Measurements from ENCODE around the gene SCNN1B.
A peak's percentile ranks its signal among the peaks of the same experiment; 100 is the strongest.

Gene SCNN1B

GRCh38 chr16:23270654-23271053 lies 31.4 kb upstream of the SCNN1B start:
- Histone ChIP-seq H3K4me1 (ENCODE audit: control insufficient read depth, low read depth, low read length) (no peaks in the 10 kb centered on the region), H3K9ac (ENCODE audit: low read length) (no peak overlapping the region), H3K4me3 (ENCODE audit: low read length) (no peak overlapping the region), H3K9me3 (ENCODE audit: control insufficient read depth, low read depth, low read length) (no peaks in the 10 kb centered on the region), H3K36me3 (ENCODE audit: control insufficient read depth, low read depth, low read length) (no peaks in the 10 kb centered on the region), H3K27me3 (ENCODE audit: control insufficient read depth, insufficient read depth, low read length) (no peaks in the 10 kb centered on the region), H3K27ac (ENCODE audit: low read length) (no peak overlapping the region)

- Histone ChIP-seq H3K9me3 (ENCODE audit: control insufficient read depth, low read depth, low read length) (no peaks in the 10 kb centered on the region), H3K27me3 (ENCODE audit: control insufficient read depth, insufficient read depth, low read length) (no peaks in the 10 kb centered on the region), H3K36me3 (ENCODE audit: control insufficient read depth, low read depth, low read length) (no peaks in the 10 kb centered on the region), H3K27ac (ENCODE audit: low read length) (no peak overlapping the region), H3K4me3 (ENCODE audit: low read length) (no peak overlapping the region), H3K9ac (ENCODE audit: low read length) (no peak overlapping the region), H3K4me1 (ENCODE audit: control insufficient read depth, low read depth, low read length) (peaks cover 7% of the 10 kb centered on the region)
These were observed 27.1 kb upstream of the SCNN1B start for GRCh38 chr16:23274968-23275367.

GRCh38 chr16:23276821-23277220 lies 25.3 kb upstream of the SCNN1B start:
- Histone ChIP-seq H3K9ac (ENCODE audit: low read length) (no peak overlapping the region), H3K4me1 (ENCODE audit: control insufficient read depth, low read depth, low read length) (peaks cover 7% of the 10 kb centered on the region), H3K27me3 (ENCODE audit: control insufficient read depth, insufficient read depth, low read length) (no peaks in the 10 kb centered on the region), H3K4me3 (ENCODE audit: low read length) (no peak overlapping the region), H3K36me3 (ENCODE audit: control insufficient read depth, low read depth, low read length) (no peaks in the 10 kb centered on the region), H3K27ac (ENCODE audit: low read length) (no peak overlapping the region), H3K9me3 (ENCODE audit: control insufficient read depth, low read depth, low read length) (no peaks in the 10 kb centered on the region)

GRCh38 chr16:23278031-23278430 lies 24.1 kb upstream of the SCNN1B start:
- no peaks in the 10 kb centered on the region for H3K36me3 ChIP-seq (ENCODE audit: control insufficient read depth, low read depth, low read length)
- H3K9ac ChIP-seq (ENCODE audit: low read length), result no peak overlapping the region
- peaks cover 7% of the 10 kb centered on the region for H3K4me1 ChIP-seq (ENCODE audit: control insufficient read depth, low read depth, low read length)
- H3K27ac ChIP-seq (ENCODE audit: low read length), result no peak overlapping the region
- H3K9me3 ChIP-seq (ENCODE audit: control insufficient read depth, low read depth, low read length), result no peaks in the 10 kb centered on the region
- H3K4me3 ChIP-seq (ENCODE audit: low read length), result no peak overlapping the region
- H3K27me3 ChIP-seq (ENCODE audit: control insufficient read depth, insufficient read depth, low read length), result no peaks in the 10 kb centered on the region

- no peaks in the 10 kb centered on the region for H3K36me3 ChIP-seq (ENCODE audit: control insufficient read depth, low read depth, low read length)
- peak overlapping the region; percentile 8 for H3K4me3 ChIP-seq (ENCODE audit: low read length)
- peaks cover 7% of the 10 kb centered on the region for H3K4me1 ChIP-seq (ENCODE audit: control insufficient read depth, low read depth, low read length)
- no peaks in the 10 kb centered on the region for H3K27me3 ChIP-seq (ENCODE audit: control insufficient read depth, insufficient read depth, low read length)
- H3K9ac ChIP-seq (ENCODE audit: low read length), result no peak overlapping the region
- no peaks in the 10 kb centered on the region for H3K9me3 ChIP-seq (ENCODE audit: control insufficient read depth, low read depth, low read length)
- no peak overlapping the region for H3K27ac ChIP-seq (ENCODE audit: low read length)
These were observed 22.4 kb upstream of the SCNN1B start for GRCh38 chr16:23279721-23280153.

- peaks cover 7% of the 10 kb centered on the region for H3K4me1 ChIP-seq (ENCODE audit: control insufficient read depth, low read depth, low read length)
- H3K9me3 ChIP-seq (ENCODE audit: control insufficient read depth, low read depth, low read length), result no peaks in the 10 kb centered on the region
- H3K9ac ChIP-seq (ENCODE audit: low read length), result no peak overlapping the region
- H3K27ac ChIP-seq (ENCODE audit: low read length), result no peak overlapping the region
- no peaks in the 10 kb centered on the region for H3K36me3 ChIP-seq (ENCODE audit: control insufficient read depth, low read depth, low read length)
- no peaks in the 10 kb centered on the region for H3K27me3 ChIP-seq (ENCODE audit: control insufficient read depth, insufficient read depth, low read length)
- H3K4me3 ChIP-seq (ENCODE audit: low read length), result no peak overlapping the region
These were observed 21.6 kb upstream of the SCNN1B start for GRCh38 chr16:23280483-23280967.

GRCh38 chr16:23282568-23282967 lies 19.5 kb upstream of the SCNN1B start:
- H3K36me3 ChIP-seq (ENCODE audit: control insufficient read depth, low read depth, low read length), result no peaks in the 10 kb centered on the region
- no peak overlapping the region for H3K9ac ChIP-seq (ENCODE audit: low read length)
- no peaks in the 10 kb centered on the region for H3K9me3 ChIP-seq (ENCODE audit: control insufficient read depth, low read depth, low read length)
- no peaks in the 10 kb centered on the region for H3K27me3 ChIP-seq (ENCODE audit: control insufficient read depth, insufficient read depth, low read length)
- no peak overlapping the region for H3K4me3 ChIP-seq (ENCODE audit: low read length)
- peaks cover 7% of the 10 kb centered on the region for H3K4me1 ChIP-seq (ENCODE audit: control insufficient read depth, low read depth, low read length)
- no peak overlapping the region for H3K27ac ChIP-seq (ENCODE audit: low read length)

GRCh38 chr16:23283571-23283970 lies 18.5 kb upstream of the SCNN1B start:
- no peaks in the 10 kb centered on the region for H3K9me3 ChIP-seq (ENCODE audit: control insufficient read depth, low read depth, low read length)
- H3K4me1 ChIP-seq (ENCODE audit: control insufficient read depth, low read depth, low read length), result peaks cover 7% of the 10 kb centered on the region
- no peak overlapping the region for H3K27ac ChIP-seq (ENCODE audit: low read length)

GRCh38 chr16:23284584-23284983 lies 17.5 kb upstream of the SCNN1B start:
- H3K27ac ChIP-seq (ENCODE audit: low read length), result no peak overlapping the region
- H3K4me1 ChIP-seq (ENCODE audit: control insufficient read depth, low read depth, low read length), result peaks cover 4% of the 10 kb centered on the region
- no peak overlapping the region for H3K4me3 ChIP-seq (ENCODE audit: low read length)
- H3K9ac ChIP-seq (ENCODE audit: low read length), result no peak overlapping the region
- no peaks in the 10 kb centered on the region for H3K9me3 ChIP-seq (ENCODE audit: control insufficient read depth, low read depth, low read length)
- H3K36me3 ChIP-seq (ENCODE audit: control insufficient read depth, low read depth, low read length), result no peaks in the 10 kb centered on the region
- no peaks in the 10 kb centered on the region for H3K27me3 ChIP-seq (ENCODE audit: control insufficient read depth, insufficient read depth, low read length)

More at GRCh38 chr16:23283571-23283970, 18.5 kb upstream of the SCNN1B start:
- H3K27me3 ChIP-seq (ENCODE audit: control insufficient read depth, insufficient read depth, low read length), result no peaks in the 10 kb centered on the region
- no peaks in the 10 kb centered on the region for H3K36me3 ChIP-seq (ENCODE audit: control insufficient read depth, low read depth, low read length)
- H3K9ac ChIP-seq (ENCODE audit: low read length), result no peak overlapping the region
- H3K4me3 ChIP-seq (ENCODE audit: low read length), result no peak overlapping the region

GRCh38 chr16:23286131-23286532 lies 16.0 kb upstream of the SCNN1B start:
- H3K9ac ChIP-seq (ENCODE audit: low read length), result no peak overlapping the region
- H3K4me3 ChIP-seq (ENCODE audit: low read length), result no peak overlapping the region
- H3K27me3 ChIP-seq (ENCODE audit: control insufficient read depth, insufficient read depth, low read length), result no peaks in the 10 kb centered on the region
- H3K9me3 ChIP-seq (ENCODE audit: control insufficient read depth, low read depth, low read length), result no peaks in the 10 kb centered on the region
- H3K36me3 ChIP-seq (ENCODE audit: control insufficient read depth, low read depth, low read length), result no peaks in the 10 kb centered on the region
- H3K4me1 ChIP-seq (ENCODE audit: control insufficient read depth, low read depth, low read length), result no peaks in the 10 kb centered on the region
- H3K27ac ChIP-seq (ENCODE audit: low read length), result no peak overlapping the region

GRCh38 chr16:23288209-23288608 lies 13.9 kb upstream of the SCNN1B start:
- Histone ChIP-seq H3K9me3 (ENCODE audit: control insufficient read depth, low read depth, low read length) (no peaks in the 10 kb centered on the region), H3K4me1 (ENCODE audit: control insufficient read depth, low read depth, low read length) (no peaks in the 10 kb centered on the region), H3K4me3 (ENCODE audit: low read length) (no peak overlapping the region), H3K27me3 (ENCODE audit: control insufficient read depth, insufficient read depth, low read length) (no peaks in the 10 kb centered on the region), H3K36me3 (ENCODE audit: control insufficient read depth, low read depth, low read length) (no peaks in the 10 kb centered on the region), H3K9ac (ENCODE audit: low read length) (no peak overlapping the region), H3K27ac (ENCODE audit: low read length) (no peak overlapping the region)

GRCh38 chr16:23288726-23289512 lies 13.2 kb upstream of the SCNN1B start:
- H3K27me3 ChIP-seq (ENCODE audit: control insufficient read depth, insufficient read depth, low read length), result no peaks in the 10 kb centered on the region
- no peak overlapping the region for H3K27ac ChIP-seq (ENCODE audit: low read length)

More at GRCh38 chr16:23288726-23289512, 13.2 kb upstream of the SCNN1B start:
- no peaks in the 10 kb centered on the region for H3K4me1 ChIP-seq (ENCODE audit: control insufficient read depth, low read depth, low read length)
- no peak overlapping the region for H3K9ac ChIP-seq (ENCODE audit: low read length)
- no peaks in the 10 kb centered on the region for H3K36me3 ChIP-seq (ENCODE audit: control insufficient read depth, low read depth, low read length)
- no peak overlapping the region for H3K4me3 ChIP-seq (ENCODE audit: low read length)
- H3K9me3 ChIP-seq (ENCODE audit: control insufficient read depth, low read depth, low read length), result no peaks in the 10 kb centered on the region
